PC-9 (cell line): ENCODE measurements around the gene BMAL1.

ENCODE experiments used
- CTCF ChIP-seq: fragments of 200-600 bp; sonication (generic); conservative IDR thresholded peaks from 2 replicates; pipeline ENCODE4 v1.6.1; 2017; ENCODE audit warnings: mixed run types, antibody characterized with exemption, mild to moderate bottlenecking, moderate library complexity
- EZH2 ChIP-seq: fragments of 200-600 bp; sonication (generic); IDR thresholded peaks from 2 replicates; pipeline ENCODE4 v1.8.0; 2017; ENCODE audit warnings: antibody characterized with exemption, low read depth

- no peak for TF ChIP-seq CTCF
- TF ChIP-seq EZH2, result no peak
These were observed 1.9 kb downstream of the BMAL1 start for GRCh38 chr11:13279487-13279834.
